Fibroblast of skin of scalp (primary cell): ENCODE data around the gene RPLP2.
A peak's percentile ranks its signal among the peaks of the same experiment; 100 is the strongest.

ENCODE experiments used
- DNase-seq: peaks from one replicate; pipeline ENCODE4 v3.0.0-alpha.2; 2013

RPLP2 gene

DNA sequence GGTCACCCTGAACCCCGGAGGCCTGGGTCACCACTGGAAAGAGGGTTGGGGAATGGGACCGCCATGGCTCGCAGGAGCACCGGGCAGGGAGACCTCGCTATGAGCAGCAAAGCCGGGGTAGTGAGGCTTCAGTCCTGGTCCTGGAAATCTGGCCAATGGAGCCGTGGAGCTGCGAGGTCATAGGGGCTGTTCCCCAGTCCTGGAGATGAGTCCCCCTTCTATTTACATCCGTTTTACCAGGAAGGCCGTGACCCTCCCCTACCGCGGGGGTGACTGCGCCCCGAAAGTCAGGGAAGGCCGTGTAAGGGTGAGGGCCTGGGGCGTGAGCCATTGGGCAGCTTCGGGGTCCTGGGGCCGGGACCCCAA lies 5.2 kb upstream of the RPLP2 start:
- DNase-seq: no peak

DNA sequence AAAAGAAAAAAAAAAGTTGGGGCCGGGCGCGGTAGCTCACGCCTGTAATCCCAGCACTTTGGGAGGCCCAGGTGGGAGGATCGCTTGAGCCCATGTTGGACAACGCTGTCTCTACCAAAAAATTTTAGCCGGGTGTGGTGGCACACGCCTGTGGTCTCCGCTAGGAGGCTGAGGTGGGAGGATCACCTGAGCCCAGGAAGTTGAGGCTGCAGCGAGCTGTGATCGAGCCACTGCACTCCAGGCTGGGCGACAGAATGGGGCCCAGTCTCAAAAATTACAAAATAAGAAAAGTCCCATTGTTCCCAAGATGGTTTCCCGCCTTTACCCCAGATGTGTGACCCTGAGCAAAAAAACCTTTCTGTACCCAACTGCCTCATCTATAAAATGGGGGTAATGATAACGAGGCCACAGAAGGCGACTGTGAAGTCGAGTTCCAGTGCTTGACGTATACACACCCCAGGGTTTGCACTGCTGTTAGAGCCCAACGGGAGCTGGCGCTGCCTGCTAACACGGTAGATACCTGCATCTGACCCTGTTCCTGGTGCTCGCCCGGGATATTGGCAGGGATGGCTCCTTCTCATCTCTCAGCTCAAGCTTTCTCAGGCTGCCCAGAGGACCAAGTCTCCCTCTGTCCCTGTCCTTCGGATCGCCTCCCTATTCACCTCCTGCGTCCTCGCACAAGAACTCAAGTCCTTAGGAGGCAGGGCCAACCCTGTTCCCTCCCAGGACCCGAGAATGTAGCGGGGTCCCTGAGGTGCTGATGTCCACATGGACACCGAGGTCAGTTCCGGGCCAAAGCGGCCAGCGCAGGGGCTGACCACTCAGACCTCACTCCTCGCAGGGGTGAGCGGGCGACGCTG lies 1.1 kb upstream of the RPLP2 start:
- DNase-seq: no peak

GRCh38 chr11:810040-810567 lies 337 bp downstream of the RPLP2 start:
- DNase-seq: no peak

DNA sequence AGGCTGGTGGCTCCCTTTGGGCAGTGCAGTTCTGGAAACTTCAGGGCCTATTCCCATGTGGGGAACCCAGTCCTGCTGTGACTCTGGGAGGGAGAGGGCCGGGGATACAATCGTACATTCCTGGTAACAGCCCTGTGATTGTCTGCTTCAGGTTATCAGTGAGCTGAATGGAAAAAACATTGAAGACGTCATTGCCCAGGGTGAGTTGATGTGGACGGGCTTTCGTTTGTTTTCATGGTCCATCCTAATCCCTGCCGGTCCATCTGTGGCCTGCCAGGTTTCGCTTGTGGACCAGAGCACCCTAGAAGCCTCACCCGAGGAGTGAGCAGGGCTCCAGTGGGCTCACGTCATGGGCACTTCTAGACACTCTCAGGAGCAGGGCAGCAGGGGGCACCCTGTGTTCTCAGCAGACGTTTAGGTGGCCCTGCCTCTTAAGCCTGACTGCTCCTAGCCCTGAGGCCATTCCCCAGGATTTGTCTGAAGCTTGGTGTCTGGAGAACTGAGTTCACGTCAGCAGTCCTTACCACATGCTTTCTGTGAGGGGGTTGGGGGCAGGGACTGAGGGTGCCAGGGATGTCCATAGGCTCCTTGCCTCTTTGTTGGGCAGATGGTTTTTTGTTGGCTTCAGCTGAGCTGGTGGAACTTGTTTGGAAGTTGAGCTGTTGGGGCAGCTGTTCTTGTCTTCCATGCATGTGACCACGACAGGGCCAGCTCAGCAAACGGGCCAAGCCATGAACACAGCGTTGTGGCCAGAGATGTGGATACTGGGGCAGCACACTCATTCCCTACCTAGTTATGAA lies 1.9 kb downstream of the RPLP2 start:
- no peak for DNase-seq

DNA sequence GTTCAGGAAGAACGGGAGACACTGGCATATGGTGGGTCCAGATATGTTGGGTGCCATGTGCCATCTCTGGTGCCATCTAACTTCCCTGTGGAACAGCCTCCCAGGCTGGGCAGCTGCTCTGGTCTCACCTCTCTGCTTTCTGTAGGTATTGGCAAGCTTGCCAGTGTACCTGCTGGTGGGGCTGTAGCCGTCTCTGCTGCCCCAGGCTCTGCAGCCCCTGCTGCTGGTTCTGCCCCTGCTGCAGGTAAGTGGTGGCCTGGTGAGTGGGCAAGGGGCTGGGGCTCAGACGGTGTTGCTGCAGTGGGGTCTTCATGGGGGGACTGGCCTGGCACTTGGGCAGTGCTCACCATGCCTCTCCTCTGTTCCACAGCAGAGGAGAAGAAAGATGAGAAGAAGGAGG lies 2.6 kb downstream of the RPLP2 start:
- DNase-seq: no peak

DNA sequence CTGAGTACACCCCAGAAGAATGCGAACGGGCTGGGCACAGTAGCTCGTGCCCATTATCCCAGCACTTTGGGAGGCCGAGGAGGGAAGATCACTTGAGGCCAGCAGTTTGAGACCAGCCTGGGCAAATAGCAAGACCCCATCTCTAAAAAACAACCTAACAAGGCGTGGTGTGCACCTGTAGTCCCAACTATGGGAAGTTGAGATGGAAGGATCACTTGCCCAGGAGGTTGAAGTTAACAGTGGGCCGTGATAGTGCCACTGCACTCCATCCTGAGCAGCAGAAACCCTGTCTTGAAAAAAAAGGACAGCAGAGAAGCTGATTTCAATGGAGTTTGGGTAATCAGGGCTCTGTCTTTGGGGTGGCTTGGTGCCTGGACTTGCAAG lies 3.3 kb downstream of the RPLP2 start:
- DNase-seq: no peak

- DNase-seq: no peak
Measured at GRCh38 chr11:813456-814096, 3.8 kb downstream of the RPLP2 start.

- DNase-seq: no peak
Measured at GRCh38 chr11:815675-816432, 6.1 kb downstream of the RPLP2 start.

DNA sequence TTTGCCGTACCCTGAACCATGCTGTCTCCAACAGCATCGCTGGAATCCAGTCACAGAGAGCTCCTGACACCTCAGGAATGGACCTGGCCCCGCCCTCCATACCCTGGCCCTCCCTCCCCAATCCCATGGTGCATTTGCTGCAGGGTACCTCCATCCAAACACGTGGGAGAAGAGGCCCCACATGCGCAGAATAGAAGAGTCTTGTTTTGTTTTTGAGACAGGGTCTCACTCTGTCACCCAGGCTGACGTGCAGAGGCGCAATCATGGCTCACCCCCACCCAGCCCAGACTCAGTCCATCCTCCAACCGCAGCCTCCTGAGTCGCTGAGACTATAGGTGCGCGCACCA lies 6.6 kb downstream of the RPLP2 start:
- DNase-seq: no peak

GRCh38 chr11:818396-819128 lies 8.8 kb downstream of the RPLP2 start, which contains the start of gene PNPLA2:
PNPLA2 (plus strand) TSS chr11:818914; CDS start chr11:819719, 805 bp downstream.
- DNase-seq: peak; percentile 56

GRCh38 chr11:819129-819931 lies 9.6 kb downstream of the RPLP2 start:
- DNase-seq: peak; percentile 91

DNA sequence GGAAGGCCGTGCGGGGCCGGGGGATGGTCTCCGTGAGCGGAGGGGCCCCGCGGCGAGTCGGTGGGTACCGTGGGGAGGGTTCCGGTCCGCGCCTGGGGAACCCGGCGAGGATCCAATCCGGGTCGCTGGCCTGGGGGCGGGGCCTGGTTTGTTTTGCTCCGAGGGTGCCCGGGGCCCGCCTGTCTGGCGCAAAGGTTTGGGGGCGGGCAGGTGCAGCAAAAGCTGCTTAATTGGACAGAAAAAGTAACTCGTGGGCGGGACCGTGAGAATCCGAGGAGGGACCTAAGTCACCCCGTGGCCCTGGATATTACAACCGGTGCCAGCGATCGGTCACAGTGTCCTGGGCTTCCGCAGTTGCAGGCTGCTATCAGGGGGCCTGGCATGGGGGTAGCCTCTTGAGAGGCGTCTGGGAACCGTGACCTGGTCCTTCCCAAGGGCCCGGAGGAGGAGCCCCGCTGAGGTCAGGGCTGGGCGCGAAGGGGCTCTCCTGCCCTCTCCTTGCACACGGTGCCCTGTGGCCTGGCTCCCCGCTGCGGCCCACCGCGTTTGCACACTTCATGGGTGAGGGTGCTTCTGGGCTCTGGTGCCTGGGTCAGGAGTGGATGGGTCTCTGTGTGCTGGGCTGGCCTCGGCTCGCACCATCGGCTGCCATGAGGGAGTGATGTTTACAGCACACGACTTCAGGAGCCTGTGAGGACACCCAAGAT lies 10.3 kb downstream of the RPLP2 start:
- DNase-seq: peak; percentile 47

GRCh38 chr11:820655-821511 lies 11.1 kb downstream of the RPLP2 start:
- DNase-seq: peak; percentile 45

DNA sequence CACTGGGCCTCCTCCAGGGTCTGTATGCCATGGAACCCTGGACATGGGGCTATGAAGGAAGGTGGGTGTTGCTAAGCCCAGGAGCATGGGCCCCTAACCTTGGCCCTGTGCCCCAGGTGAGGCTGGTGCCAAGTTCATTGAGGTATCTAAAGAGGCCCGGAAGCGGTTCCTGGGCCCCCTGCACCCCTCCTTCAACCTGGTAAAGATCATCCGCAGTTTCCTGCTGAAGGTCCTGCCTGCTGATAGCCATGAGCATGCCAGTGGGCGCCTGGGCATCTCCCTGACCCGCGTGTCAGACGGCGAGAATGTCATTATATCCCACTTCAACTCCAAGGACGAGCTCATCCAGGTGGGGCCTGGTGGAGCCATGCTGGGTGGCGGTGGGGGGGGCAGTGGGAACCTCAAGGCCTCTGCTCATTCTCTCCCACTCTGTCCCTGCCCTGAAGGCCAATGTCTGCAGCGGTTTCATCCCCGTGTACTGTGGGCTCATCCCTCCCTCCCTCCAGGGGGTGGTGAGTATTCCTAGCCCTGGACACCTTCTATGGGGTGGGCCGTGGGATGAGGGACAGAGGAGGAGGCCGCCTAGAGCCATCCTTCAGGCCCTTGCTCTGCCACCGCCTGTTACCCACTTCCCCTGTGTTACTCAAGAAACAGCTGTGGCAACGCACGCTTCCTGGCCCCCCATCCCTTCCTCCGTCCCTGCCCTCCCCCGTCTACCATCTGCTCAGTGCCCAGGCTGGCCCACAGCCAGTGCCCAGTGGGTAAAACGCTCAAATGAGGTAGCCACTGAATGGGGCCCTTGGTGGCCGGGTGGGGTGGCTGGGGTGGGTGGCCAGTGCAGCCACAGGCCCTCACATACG lies 12.0 kb downstream of the RPLP2 start:
- no peak for DNase-seq

GRCh38 chr11:823441-824291 lies 13.9 kb downstream of the RPLP2 start:
- no peak for DNase-seq

DNA sequence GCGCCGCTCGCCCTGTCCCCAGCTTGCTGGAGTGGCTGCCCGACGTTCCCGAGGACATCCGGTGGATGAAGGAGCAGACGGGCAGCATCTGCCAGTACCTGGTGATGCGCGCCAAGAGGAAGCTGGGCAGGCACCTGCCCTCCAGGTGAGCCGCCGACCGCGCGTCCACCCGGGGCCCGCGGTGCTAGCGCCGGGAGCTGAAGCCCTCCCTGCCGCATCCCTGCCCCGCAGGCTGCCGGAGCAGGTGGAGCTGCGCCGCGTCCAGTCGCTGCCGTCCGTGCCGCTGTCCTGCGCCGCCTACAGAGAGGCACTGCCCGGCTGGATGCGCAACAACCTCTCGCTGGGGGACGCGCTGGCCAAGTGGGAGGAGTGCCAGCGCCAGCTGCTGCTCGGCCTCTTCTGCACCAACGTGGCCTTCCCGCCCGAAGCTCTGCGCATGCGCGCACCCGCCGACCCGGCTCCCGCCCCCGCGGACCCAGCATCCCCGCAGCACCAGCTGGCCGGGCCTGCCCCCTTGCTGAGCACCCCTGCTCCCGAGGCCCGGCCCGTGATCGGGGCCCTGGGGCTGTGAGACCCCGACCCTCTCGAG lies 14.6 kb downstream of the RPLP2 start:
- no peak for DNase-seq

GRCh38 chr11:824942-825341 lies 15.2 kb downstream of the RPLP2 start:
- no peak for DNase-seq
